HUES6 (cell line): Measurements from ENCODE around the gene IMPA2.

Experiments used
- H3K27ac ChIP-seq: 2 replicates; pipeline ENCODE4 v1.7.0; 2013; ENCODE audit warnings: low read depth, mild to moderate bottlenecking, low read length, inconsistent platforms
- H3K27me3 ChIP-seq: 2 replicates; pipeline ENCODE4 v1.6.1; 2013; ENCODE audit warnings: low read length; ENCODE audit not compliant: control insufficient read depth, insufficient read depth
- H3K36me3 ChIP-seq: 2 replicates; pipeline ENCODE4 v1.6.1; 2013; ENCODE audit warnings: low read length; ENCODE audit not compliant: control insufficient read depth, insufficient read depth
- H3K4me1 ChIP-seq: 2 replicates; pipeline ENCODE4 v1.6.1; 2013; ENCODE audit warnings: low read length; ENCODE audit not compliant: control insufficient read depth, insufficient read depth
- H3K4me3 ChIP-seq: 2 replicates; pipeline ENCODE4 v1.5.1; 2013; ENCODE audit warnings: low read depth, low read length
- H3K9ac ChIP-seq: one replicate; pipeline ENCODE4 v1.6.1; 2013; ENCODE audit warnings: mild to moderate bottlenecking, low read length
- H3K9me3 ChIP-seq: 2 replicates; pipeline ENCODE4 v1.6.1; 2013; ENCODE audit warnings: low read depth, low read length; ENCODE audit not compliant: control insufficient read depth, insufficient read depth

The IMPA2 gene

GRCh38 chr18:11999429-11999828, 18.1 kb downstream of the IMPA2 start:
- peaks cover 17% of the 10 kb centered on the region for H3K4me1 ChIP-seq
- H3K27me3 ChIP-seq: no peaks in the 10 kb centered on the region
- no peaks in the 10 kb centered on the region for H3K9me3 ChIP-seq
- H3K27ac ChIP-seq: no peak overlapping the region
- no peak overlapping the region for H3K9ac ChIP-seq
- H3K36me3 ChIP-seq: peaks cover 28% of the 10 kb centered on the region
- no peak overlapping the region for H3K4me3 ChIP-seq

DNA sequence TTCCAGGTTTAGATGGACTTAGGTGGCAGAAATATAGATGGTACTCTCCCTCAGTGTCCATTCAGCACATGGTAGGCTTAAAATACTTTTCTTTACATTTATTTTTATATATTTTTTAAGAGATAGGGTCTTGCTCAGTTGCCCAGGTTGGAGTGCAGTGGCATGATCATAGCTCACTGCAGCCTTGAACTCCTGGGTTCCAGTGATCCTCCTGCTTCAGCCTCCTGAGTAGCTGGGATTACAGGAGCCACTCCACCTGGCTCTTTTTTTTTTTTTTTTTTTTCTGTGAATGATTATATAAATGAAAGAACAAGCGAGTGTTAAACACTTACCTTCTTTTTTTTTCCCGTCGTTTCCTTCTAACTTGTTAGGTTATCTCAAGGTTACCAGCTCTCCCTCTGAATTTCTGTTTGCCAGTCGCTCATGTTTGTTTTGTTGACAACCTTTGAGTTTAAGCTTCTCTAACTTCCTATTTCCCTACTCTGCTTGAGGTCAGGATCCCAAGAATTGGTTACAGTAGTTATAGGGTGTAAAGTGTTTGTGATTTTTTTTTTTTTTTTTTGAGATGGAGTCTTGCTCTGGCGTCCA, 18.9 kb downstream of the IMPA2 start:
- Histone ChIP-seq H3K4me1 (peaks cover 9% of the 10 kb centered on the region), H3K9me3 (no peaks in the 10 kb centered on the region), H3K36me3 (peaks cover 32% of the 10 kb centered on the region), H3K4me3 (no peak overlapping the region), H3K9ac (no peak overlapping the region), H3K27me3 (no peaks in the 10 kb centered on the region), H3K27ac (no peak overlapping the region)

GRCh38 chr18:12001421-12001820, 20.1 kb downstream of the IMPA2 start:
- no peaks in the 10 kb centered on the region for H3K9me3 ChIP-seq
- no peak overlapping the region for H3K9ac ChIP-seq
- no peaks in the 10 kb centered on the region for H3K27me3 ChIP-seq
- no peak overlapping the region for H3K4me3 ChIP-seq
- H3K36me3 ChIP-seq: peaks cover 42% of the 10 kb centered on the region
- no peak overlapping the region for H3K27ac ChIP-seq
- no peaks in the 10 kb centered on the region for H3K4me1 ChIP-seq

DNA sequence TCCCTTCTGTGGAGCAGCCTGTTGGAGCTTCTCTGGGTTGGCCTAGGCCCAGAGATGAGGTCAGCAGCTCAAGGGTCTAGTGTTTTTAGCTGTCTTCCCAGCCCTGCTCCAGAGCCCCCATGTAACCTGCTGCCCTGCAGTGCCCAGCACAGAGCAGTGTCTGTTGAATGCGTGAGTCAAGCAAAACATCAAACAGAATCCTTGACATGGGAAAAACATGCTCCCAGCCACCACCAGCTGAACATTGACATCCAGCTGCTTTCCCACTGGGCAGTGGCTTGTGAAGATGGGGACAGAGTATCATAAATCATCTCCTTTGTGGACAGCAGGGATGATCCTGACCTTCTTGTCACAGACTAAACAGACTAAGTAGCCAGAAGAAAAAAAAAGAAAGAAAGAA, 22.6 kb downstream of the IMPA2 start:
- H3K9ac ChIP-seq: no peak overlapping the region
- no peak overlapping the region for H3K27ac ChIP-seq
- no peak overlapping the region for H3K4me3 ChIP-seq
- peaks cover 46% of the 10 kb centered on the region for H3K36me3 ChIP-seq
- no peaks in the 10 kb centered on the region for H3K27me3 ChIP-seq
- no peaks in the 10 kb centered on the region for H3K4me1 ChIP-seq
- H3K9me3 ChIP-seq: no peaks in the 10 kb centered on the region

- Histone ChIP-seq H3K9me3 (no peaks in the 10 kb centered on the region), H3K27me3 (no peaks in the 10 kb centered on the region), H3K9ac (no peak overlapping the region), H3K4me3 (no peak overlapping the region), H3K4me1 (no peaks in the 10 kb centered on the region), H3K36me3 (peaks cover 50% of the 10 kb centered on the region), H3K27ac (no peak overlapping the region)
These were observed 24.5 kb downstream of the IMPA2 start for GRCh38 chr18:12005538-12006487.

GRCh38 chr18:12006488-12006840, 25.2 kb downstream of the IMPA2 start:
- Histone ChIP-seq H3K4me1 (no peaks in the 10 kb centered on the region), H3K36me3 (peaks cover 52% of the 10 kb centered on the region), H3K27ac (no peak overlapping the region), H3K9me3 (no peaks in the 10 kb centered on the region), H3K27me3 (no peaks in the 10 kb centered on the region), H3K9ac (no peak overlapping the region), H3K4me3 (no peak overlapping the region)

GRCh38 chr18:12007063-12007462, 25.8 kb downstream of the IMPA2 start:
- Histone ChIP-seq H3K27ac (no peak overlapping the region), H3K36me3 (peaks cover 54% of the 10 kb centered on the region), H3K27me3 (no peaks in the 10 kb centered on the region), H3K9ac (no peak overlapping the region), H3K9me3 (no peaks in the 10 kb centered on the region), H3K4me1 (no peaks in the 10 kb centered on the region), H3K4me3 (no peak overlapping the region)

GRCh38 chr18:12008181-12008767, 27.0 kb downstream of the IMPA2 start:
- Histone ChIP-seq H3K27ac (no peak overlapping the region), H3K4me3 (no peak overlapping the region), H3K27me3 (no peaks in the 10 kb centered on the region), H3K9ac (no peak overlapping the region), H3K4me1 (no peaks in the 10 kb centered on the region), H3K9me3 (no peaks in the 10 kb centered on the region), H3K36me3 (peaks cover 65% of the 10 kb centered on the region)

DNA sequence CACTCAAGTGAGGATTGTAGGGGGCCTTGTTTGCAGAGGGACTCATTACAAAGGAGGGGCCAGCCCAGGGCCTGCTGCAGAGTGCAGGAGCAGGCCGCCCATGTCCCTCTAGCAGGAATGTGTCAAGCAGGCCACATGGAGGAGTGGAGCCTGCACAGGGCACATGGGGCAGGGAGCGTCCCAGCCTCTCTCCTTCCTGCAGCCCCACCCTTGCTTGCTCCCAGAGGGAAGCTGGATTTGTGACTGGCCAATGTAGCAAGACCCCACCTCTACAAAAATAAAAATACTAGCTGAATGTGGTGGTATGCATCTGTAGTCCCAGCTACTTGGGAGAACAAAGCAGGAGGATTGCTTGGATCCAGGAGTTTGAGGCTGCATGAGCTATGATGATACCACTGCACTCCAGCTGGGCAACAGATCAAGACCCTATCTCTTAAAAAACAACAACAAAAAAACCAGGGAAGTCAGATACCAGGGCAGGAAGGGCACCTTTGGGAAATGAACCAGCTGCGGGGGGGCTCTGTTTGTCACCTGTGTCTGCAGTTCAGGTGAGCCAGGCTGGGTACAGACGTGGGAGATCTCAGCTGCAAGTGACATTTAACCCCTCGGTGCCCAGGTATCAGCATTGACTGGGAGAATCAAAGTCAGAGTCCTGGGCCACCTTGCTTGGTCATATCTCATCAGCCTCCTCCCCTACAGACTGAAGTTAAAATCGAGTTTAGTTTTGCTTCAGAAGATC, 27.7 kb downstream of the IMPA2 start:
- peaks cover 66% of the 10 kb centered on the region for H3K36me3 ChIP-seq
- no peak overlapping the region for H3K27ac ChIP-seq
- no peaks in the 10 kb centered on the region for H3K4me1 ChIP-seq
- no peaks in the 10 kb centered on the region for H3K27me3 ChIP-seq
- no peaks in the 10 kb centered on the region for H3K9me3 ChIP-seq
- H3K4me3 ChIP-seq: no peak overlapping the region
- H3K9ac ChIP-seq: no peak overlapping the region

DNA sequence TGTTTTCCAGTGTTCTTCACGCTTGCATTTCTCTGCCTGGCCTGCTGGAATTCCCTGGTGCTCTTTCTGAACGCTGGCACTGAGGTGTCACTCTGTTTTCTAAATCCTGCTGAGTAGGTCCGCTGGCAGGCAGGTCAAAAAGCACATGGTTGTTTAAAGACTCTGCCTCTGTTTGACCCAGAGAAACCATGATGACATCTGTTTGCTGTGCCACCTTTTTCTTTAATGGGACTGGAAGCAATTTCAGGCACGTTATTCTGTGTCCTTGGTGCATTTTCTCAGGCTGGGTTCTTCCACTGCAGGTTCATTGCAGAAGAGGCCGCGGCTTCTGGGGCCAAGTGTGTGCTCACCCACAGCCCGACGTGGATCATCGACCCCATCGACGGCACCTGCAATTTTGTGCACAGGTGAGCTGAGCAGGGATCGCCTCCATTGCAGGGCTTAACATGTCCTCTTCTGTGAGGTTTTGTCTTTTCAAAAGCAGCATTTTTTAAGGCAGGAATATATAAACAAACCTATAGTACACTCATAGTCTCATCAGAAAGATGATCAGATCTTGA, 28.4 kb downstream of the IMPA2 start:
- no peak overlapping the region for H3K27ac ChIP-seq
- H3K9ac ChIP-seq: no peak overlapping the region
- no peaks in the 10 kb centered on the region for H3K27me3 ChIP-seq
- no peaks in the 10 kb centered on the region for H3K4me1 ChIP-seq
- no peak overlapping the region for H3K4me3 ChIP-seq
- peaks cover 72% of the 10 kb centered on the region for H3K36me3 ChIP-seq
- no peaks in the 10 kb centered on the region for H3K9me3 ChIP-seq
